Thymus (tissue), 11 donors: ENCODE data around the gene CTXND1. TPM values are rescaled to one million over a fixed set of nuclear protein-coding genes. Genes with fewer than 3 reads are reported as not detected.

Experiments
- DNase-seq, 9 donors: peaks; one replicate each; pipeline ENCODE4 v3.0.0-alpha.2; 2013; ENCODE audit warnings: low spot score in 9 of 9, low read depth in 6 of 9, missing footprints in 1 of 9
- H3K27ac ChIP-seq, 2 donors: one replicate each; pipeline ENCODE4 v1.5.1; 2013; ENCODE audit warnings: control low read depth in 1 of 2, low read depth in 1 of 2, low read length in 1 of 2, mild to moderate bottlenecking in 1 of 2, moderate library complexity in 1 of 2
- H3K27me3 ChIP-seq, 2 donors: one replicate each; pipeline ENCODE4 v1.5.1; 2013; ENCODE audit warnings: low read length in 1 of 2; ENCODE audit not compliant: control insufficient read depth in 2 of 2, insufficient read depth in 1 of 2
- H3K36me3 ChIP-seq, 2 donors: one replicate each; pipeline ENCODE4 v1.5.1; 2013; ENCODE audit warnings: low read length in 1 of 2, mild to moderate bottlenecking in 1 of 2, moderate library complexity in 1 of 2; ENCODE audit not compliant: control insufficient read depth in 2 of 2, insufficient read depth in 2 of 2
- H3K4me1 ChIP-seq, 2 donors: one replicate each; pipeline ENCODE4 v1.5.1; 2013; ENCODE audit warnings: low read length in 2 of 2; ENCODE audit not compliant: control insufficient read depth in 2 of 2, insufficient read depth in 2 of 2
- H3K4me3 ChIP-seq, 2 donors: one replicate each; pipeline ENCODE4 v1.5.1; 2013; ENCODE audit warnings: low read length in 2 of 2, control low read depth in 1 of 2, mild to moderate bottlenecking in 1 of 2
- H3K9me3 ChIP-seq, 2 donors: one replicate each; pipeline ENCODE4 v1.5.1; 2013; ENCODE audit warnings: low read length in 1 of 2, mild to moderate bottlenecking in 1 of 2; ENCODE audit not compliant: control insufficient read depth in 2 of 2, insufficient read depth in 1 of 2
- WGBS: extraction: QIAGEN DNeasy Blood & Tissue Kit; methylation state at CpG from one replicate; pipeline ENCODE4 v1.1.7; 2013; 5-methylcytosine and 5-hydroxymethylcytosine counted together
- polyA plus RNA-seq: library from polyadenylated mRNA; stranded (reverse); fragments of 200-250 nt; gene quantifications from one replicate; pipeline ENCODE4 v1.2.3, GENCODE V29; 2013
- total RNA-seq: library from RNA; stranded (reverse); fragments of 120-200 nt; gene quantifications from one replicate; pipeline ENCODE4 v1.2.4, GENCODE V29; 2013
- donor health status: healthy.

The CTXND1 gene
- total and polyA plus RNA-seq, 2 donors, result 0.05 to 0.07 TPM

DNA sequence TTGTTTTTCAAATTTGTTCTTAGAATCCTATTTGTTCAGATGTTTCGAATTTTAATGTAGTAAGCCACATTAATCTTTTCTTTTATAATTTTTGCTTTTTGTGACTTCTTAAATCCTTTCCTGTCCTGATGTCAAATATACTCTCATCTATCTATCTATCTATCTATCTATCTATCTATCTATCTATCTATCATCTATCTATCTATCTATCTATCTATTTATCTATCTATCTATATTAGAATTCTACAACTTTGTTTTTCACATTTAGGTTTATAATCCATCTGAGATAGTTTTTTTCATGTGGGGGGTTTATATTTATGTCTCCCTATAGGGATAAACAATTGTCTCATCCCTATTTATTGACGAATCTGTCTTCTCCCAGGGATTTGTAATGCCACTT is 32.1 kb downstream of the CTXND1 start:
- H3K27ac ChIP-seq, result no peak overlapping the region
- H3K36me3 ChIP-seq, result no peaks in the 10 kb centered on the region
- H3K9me3 ChIP-seq, result no peaks in the 10 kb centered on the region
- no peak for DNase-seq
- no peaks in the 10 kb centered on the region for H3K4me1 ChIP-seq
- no peaks in the 10 kb centered on the region for H3K27me3 ChIP-seq
- WGBS, result 97% methylated on average over 2 of the region's 2 CpGs
- no peak overlapping the region for H3K4me3 ChIP-seq

DNA sequence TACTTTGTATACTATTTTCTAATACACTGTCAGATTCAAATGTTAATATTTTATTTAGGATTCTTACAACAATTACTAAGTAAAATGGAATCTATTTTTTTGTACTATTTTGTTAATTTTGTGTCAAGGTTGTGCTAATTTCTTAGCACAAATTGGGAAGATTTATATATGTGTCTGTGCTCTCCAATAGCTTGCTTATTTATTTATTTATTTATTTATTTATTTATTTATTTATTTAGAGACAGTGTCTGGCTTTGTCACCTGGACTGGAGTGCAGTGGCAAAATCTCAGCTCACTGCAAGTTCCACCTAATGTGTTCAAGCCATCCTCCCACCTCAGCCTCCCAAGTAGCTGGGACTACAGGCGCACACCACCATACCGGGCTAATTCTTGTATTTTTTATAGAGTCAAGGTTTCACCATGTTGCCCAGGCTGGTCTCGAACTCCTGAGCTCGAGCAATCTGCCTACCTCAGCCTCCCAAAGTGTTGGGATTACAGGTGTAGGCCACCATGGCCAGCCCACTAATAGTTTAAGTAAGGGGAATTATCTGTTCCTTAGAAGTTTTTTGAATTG is 34.6 kb downstream of the CTXND1 start:
- WGBS, result 94% methylated on average over 4 of the region's 4 CpGs
- H3K27ac ChIP-seq, result no peak overlapping the region
- H3K27me3 ChIP-seq, result no peaks in the 10 kb centered on the region
- H3K36me3 ChIP-seq, result no peaks in the 10 kb centered on the region
- no peaks in the 10 kb centered on the region for H3K9me3 ChIP-seq
- no peaks in the 10 kb centered on the region for H3K4me1 ChIP-seq
- H3K4me3 ChIP-seq, result no peak overlapping the region
- no peak for DNase-seq

DNA sequence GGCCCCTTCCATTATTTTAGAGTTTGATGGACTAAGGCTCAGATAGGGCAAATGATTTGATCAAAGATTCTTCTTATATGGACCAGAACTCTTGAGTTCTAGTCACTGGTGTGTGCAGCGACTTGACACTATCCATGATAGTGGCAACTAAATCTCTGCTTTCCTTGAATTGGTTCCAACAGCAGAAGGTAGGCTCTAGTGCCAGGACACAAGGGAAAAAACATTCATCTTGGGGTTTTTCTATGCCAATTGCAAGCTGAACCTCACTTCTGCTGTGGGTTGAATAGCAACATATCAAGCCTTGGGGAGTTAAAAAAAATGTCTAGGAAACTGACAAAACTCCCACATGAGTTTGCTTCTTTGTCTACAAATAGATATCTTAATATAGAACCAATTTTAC is 35.1 kb downstream of the CTXND1 start:
- Histone ChIP-seq H3K36me3 (no peaks in the 10 kb centered on the region), H3K9me3 (no peaks in the 10 kb centered on the region), H3K4me3 (no peak overlapping the region), H3K27ac (no peak overlapping the region), H3K4me1 (no peaks in the 10 kb centered on the region), H3K27me3 (no peaks in the 10 kb centered on the region)
- no peak for DNase-seq
- 100% methylated on average over 1 of the region's 1 CpG for WGBS

DNA sequence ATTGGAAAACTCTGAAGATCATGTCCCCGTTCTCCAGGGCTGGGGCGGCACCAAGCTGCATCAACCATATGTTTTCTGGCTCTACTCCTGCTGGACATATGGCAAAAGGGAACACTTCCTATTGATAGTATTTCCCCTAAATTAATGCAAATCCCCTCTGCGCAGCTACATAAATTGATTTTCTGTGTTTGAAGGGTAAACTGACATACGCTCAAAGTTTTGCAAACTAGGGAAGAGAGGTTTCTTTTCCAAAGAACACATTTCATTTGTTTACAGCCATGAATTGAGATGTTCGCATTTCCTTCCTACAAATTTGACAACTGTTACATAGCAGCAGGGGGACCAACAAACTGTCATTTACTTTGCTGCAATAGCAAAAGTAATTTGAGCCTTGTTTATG is 35.9 kb downstream of the CTXND1 start:
- H3K27me3 ChIP-seq, result no peaks in the 10 kb centered on the region
- no peaks in the 10 kb centered on the region for H3K36me3 ChIP-seq
- no peaks in the 10 kb centered on the region for H3K4me1 ChIP-seq
- no peak overlapping the region for H3K27ac ChIP-seq
- 96% methylated on average over 5 of the region's 5 CpGs for WGBS
- H3K9me3 ChIP-seq, result no peaks in the 10 kb centered on the region
- no peak overlapping the region for H3K4me3 ChIP-seq
- no peak for DNase-seq

DNA sequence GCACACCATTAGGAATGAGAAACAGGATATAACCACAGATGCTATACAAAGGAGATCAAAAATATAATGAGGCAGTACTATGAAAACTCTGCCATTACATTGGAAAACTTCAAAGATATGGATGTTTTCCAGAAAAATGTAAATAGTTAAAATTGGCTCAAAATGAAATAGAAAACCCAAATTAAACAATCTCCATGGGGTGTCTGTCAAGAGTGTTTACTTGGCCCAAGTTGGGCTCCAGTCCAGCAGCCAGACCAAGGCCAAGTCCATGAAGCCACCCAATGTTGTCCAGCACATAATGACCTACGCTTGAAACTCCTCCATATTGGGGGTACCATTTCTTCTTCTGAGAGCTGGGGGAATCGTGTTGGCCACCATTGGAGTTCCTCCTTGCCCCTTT is 37.1 kb downstream of the CTXND1 start:
- Histone ChIP-seq H3K36me3 (no peaks in the 10 kb centered on the region), H3K9me3 (no peaks in the 10 kb centered on the region), H3K4me3 (no peak overlapping the region), H3K27ac (no peak overlapping the region), H3K4me1 (no peaks in the 10 kb centered on the region), H3K27me3 (no peaks in the 10 kb centered on the region)
- WGBS, result 98% methylated on average over 2 of the region's 2 CpGs
- no peak for DNase-seq

DNA sequence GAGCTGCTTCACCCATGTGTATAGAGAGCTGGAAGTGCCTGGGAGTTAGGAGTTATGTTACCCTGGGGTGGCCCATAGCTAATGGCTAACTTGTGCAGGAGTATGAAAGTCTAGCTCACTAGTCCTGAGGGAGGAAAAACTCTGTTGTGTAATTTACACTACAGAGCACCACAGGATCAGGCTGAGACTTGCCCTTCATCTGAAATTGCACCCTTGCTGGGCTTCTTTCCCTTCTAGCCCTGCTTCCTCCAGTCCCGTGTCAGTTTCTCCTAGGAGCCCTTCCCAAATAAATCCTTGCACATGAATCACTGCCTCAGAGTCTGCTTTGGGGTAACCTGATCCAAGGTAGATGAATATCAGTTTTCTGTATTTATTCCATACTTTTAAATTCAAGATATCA is 40.0 kb downstream of the CTXND1 start:
- Histone ChIP-seq H3K4me1 (no peaks in the 10 kb centered on the region), H3K36me3 (no peaks in the 10 kb centered on the region), H3K4me3 (no peak overlapping the region), H3K27ac (no peak overlapping the region), H3K27me3 (no peaks in the 10 kb centered on the region), H3K9me3 (no peaks in the 10 kb centered on the region)
- WGBS, result 78% methylated on average over 1 of the region's 1 CpG
- no peak for DNase-seq

DNA sequence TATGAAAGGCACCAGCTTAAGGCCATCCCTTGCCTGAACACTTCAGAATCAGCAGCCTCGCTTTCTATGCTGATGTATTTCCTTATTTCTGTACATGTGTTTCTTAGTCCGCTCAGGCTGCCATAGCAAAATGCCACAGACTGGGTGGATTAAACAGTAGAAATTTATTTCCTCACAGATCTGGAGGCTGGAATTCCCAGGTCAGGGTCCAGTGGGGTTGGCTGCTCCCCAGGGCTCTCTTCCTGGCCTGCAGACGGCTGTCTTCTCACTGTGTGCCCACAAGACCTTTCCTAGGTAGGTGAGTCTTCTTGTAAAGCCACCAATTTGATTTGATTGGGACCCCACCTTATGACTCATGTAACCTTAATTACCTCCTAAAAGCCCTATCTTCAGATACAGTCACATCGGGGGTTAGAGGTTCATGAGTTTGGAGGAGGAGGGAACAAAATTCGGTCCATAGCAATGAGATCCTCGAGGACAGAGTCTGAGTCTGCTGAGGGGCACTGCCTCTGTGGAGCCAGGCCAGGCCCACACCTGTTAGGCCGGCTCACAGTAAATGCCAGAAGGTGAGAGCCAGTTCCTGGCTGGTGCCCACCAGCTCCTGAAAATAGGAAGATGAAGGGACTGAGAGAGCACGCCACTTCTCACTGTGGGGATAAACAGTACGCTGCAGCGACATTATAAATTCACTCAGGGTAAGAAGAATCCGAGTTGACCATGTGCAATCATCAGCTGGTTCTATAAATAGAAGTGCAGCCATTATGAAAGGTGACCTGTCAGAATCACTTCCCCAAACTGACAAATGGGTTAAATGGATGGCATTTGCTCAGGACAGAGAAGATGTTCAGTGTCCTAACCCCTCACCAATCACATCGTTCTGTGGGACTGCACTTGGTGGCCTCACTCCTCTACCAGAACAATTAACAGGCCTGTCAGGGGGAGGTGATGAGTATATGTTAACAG is 41.1 kb downstream of the CTXND1 start:
- Histone ChIP-seq H3K4me3 (no peak overlapping the region), H3K4me1 (no peaks in the 10 kb centered on the region)

DNA sequence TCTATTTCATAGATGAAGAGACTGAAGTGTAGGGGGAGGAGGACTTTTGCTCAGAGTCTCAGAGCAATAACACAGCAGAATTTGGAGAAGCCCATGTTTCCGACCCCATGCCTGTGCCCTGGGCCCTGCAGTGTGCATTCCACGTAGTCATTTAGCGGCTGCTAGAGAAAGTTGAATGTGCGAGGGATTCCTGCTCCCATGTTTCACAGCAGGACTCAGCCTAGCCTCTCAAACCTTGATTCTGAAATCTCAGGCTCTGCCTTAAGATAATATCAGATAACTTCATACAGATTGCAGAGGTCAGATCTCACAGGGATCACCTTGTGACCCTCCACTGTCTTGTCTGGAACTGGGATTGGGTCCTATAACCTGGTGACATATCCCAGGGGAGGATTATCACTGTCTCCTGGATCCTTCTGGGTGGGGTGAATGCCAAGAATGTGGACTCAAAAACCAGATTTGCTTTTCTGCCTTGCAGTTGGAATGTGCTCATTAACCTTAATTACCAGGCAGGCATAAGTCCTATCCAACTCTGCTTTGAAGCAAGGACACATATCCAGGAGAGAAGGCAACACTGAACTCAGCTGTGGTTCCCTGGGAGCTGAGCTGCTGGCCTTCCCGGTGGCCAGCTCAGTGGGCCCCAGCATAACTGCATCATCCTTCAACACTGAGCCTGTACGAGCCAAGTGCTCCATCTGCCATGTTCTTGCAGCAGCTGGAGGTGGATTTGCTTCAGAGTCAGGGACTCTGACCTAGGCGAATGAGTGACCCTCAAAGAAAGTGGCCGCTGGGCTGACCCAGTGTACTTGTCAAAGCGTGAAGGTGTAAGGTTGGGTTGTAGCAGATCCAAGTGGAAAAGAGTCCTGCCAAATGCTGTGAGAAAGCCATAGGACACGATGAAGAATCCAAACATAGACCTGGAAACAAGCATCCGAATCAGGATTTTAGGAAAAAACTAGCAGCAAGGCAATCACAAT is 43.0 kb downstream of the CTXND1 start:
- H3K36me3 ChIP-seq, result no peaks in the 10 kb centered on the region
- no peak for DNase-seq
- H3K4me3 ChIP-seq, result no peak overlapping the region
- WGBS, result 96% methylated on average over 11 of the region's 11 CpGs
- H3K4me1 ChIP-seq, result no peaks in the 10 kb centered on the region
- H3K9me3 ChIP-seq, result no peaks in the 10 kb centered on the region
- no peaks in the 10 kb centered on the region for H3K27me3 ChIP-seq
- H3K27ac ChIP-seq, result no peak overlapping the region

More for the DNA sequence above, 41.1 kb downstream of the CTXND1 start:
- Histone ChIP-seq H3K27ac (no peak overlapping the region), H3K9me3 (no peaks in the 10 kb centered on the region), H3K36me3 (no peaks in the 10 kb centered on the region), H3K27me3 (no peaks in the 10 kb centered on the region)
- 81% methylated on average over 12 of the region's 12 CpGs for WGBS
- no peak for DNase-seq
